Muscle of back (tissue), 13 donors: ENCODE data around the gene PEX7. TPM values are rescaled to one million over a fixed set of nuclear protein-coding genes. Genes with fewer than 3 reads are reported as not detected.

Experiments used
- DNase-seq, 3 donors: peaks; one replicate each; pipeline versions ENCODE4 v3.0.0 to v3.0.0-alpha.2; 2013
- long read RNA-seq, 9 donors: transcript quantifications; one replicate each; lab custom pipeline, GENCODE V29; 2026
- polyA plus RNA-seq, 10 donors: library from polyadenylated mRNA; unstranded; fragments of 120-200 nt; gene quantifications; one replicate each; pipeline ENCODE4 v1.2.1, GENCODE V29; 2013; ENCODE audit not compliant: insufficient read length in 10 of 10

The PEX7 gene, protein sequence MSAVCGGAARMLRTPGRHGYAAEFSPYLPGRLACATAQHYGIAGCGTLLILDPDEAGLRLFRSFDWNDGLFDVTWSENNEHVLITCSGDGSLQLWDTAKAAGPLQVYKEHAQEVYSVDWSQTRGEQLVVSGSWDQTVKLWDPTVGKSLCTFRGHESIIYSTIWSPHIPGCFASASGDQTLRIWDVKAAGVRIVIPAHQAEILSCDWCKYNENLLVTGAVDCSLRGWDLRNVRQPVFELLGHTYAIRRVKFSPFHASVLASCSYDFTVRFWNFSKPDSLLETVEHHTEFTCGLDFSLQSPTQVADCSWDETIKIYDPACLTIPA
- polyA plus RNA-seq: 10 to 100 TPM in 1 of 10 donors, 1 to 10 TPM in 9; 5.7 to 10.0 (median 8.1) TPM
- long read RNA-seq, donor 1, partial matches to known transcripts: 0 of 2 reads
- long read RNA-seq, donor 1, other reads (novel, unspliced or antisense): 0 of 2 reads
- long read RNA-seq, donor 2, partial matches to known transcripts: 0 of 2 reads
- long read RNA-seq, donor 2, other reads (novel, unspliced or antisense): 0 of 2 reads
- long read RNA-seq, donor 3: 0 reads
- long read RNA-seq, donor 4, partial matches to known transcripts: 0 of 1 reads
- long read RNA-seq, donor 4, other reads (novel, unspliced or antisense): 0 of 1 reads
- long read RNA-seq, donor 5, partial matches to known transcripts: 0 of 2 reads
- long read RNA-seq, donor 5, other reads (novel, unspliced or antisense): 0 of 2 reads
- long read RNA-seq, donor 6, partial matches to known transcripts: 0 of 4 reads
- long read RNA-seq, donor 6, other reads (novel, unspliced or antisense): 0 of 4 reads
- long read RNA-seq, donor 7, partial matches to known transcripts: 0 of 2 reads
- long read RNA-seq, donor 7, other reads (novel, unspliced or antisense): 0 of 2 reads
- long read RNA-seq, donor 8, partial matches to known transcripts: 0 of 1 reads
- long read RNA-seq, donor 8, other reads (novel, unspliced or antisense): 0 of 1 reads
- long read RNA-seq, donor 9, partial matches to known transcripts: 0 of 1 reads
- long read RNA-seq, donor 9, other reads (novel, unspliced or antisense): 0 of 1 reads

DNA sequence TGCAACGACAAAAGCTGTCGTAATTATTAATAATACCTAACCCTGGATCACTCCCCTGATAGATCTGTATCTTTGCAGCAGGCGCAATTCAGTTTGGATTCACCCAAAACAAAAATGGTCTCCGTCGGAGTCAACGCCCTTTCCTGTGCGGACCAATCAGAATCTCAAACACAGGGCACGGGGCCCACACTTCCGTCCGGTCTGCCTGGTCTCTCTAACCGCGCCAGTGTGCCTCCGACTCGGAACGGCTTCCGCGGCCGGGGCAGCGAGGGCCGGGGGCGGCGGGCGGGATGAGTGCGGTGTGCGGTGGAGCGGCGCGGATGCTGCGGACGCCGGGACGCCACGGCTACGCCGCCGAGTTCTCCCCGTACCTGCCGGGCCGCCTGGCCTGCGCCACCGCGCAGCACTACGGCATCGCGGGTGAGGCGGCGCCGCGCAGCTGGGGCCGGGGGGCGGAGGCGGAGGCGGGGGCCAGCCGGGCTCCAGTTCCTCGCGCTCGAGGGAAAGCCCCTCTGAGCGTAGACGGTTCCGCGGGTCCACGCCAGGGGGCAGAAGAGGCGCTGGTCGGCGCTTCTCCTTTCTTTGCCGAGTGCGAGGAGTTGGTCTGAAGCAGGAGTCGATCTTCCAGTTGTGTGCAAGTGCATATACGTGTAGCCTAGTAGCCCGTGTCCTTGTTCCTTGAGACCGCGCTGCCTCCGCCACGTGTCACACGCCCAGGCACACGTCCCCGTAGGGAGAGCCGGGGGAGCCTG lies at the start of gene PEX7:
TSS of gene PEX7 (plus strand) at position 217 of the 752 bp plus-strand sequence. CDS start at position 291, 74 bp downstream.
- peak; percentile 94 to 98 (median 95) for DNase-seq

DNA sequence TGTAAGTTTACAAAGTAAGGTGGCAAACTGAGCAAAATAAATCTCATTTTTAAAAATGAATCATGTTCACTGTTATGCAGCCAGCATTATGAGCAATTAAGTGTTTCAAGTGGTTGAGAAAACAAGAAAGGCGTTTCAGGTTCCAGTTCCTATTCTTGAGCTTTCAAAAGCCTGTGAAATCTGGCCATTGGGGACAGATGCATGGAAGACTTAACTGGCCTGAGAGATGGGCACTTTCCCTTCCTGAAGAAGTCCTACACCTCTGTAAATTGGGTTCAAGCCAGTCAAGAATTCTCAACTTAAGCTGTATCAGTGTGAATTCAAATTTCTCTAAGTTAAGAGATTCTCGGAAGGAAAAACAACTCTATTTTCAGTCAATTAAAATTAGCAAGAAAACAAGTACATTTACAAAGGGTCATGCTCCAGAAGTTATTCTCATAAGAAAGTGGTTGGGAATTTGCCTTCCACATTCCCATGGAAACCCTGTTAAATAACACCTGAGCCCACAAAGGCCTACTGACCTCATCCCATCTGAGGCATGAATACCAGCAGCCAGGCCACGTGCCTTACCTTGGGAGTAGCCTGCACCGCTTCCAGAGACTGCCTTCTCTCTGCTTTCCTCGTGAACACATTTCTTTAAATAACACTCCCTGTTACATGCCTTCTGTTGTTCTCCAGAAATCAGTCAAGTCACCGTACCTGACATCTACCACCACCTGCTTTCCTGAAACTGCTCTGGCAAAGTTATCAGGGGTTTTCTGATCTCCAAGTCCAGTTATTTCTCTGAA lies 49.5 kb upstream of the PEX7 start:
- DNase-seq: no peak

DNA sequence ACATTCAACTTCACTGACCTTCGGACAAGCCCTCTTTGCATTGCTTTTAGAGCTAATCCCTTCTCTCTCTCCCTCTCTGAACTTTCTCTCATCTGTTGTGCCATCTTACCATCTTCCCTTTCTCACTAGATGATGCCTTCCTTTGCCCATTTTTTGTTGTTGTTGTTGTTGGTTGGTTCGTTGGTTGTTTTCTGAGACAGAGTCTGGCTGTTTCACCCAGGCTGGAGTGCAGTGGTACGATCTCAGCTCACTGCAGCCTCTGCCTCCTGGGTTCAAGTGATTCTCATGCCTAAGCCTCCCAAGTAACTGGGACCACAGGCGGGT lies 49.0 kb upstream of the PEX7 start:
- DNase-seq: no peak

DNA sequence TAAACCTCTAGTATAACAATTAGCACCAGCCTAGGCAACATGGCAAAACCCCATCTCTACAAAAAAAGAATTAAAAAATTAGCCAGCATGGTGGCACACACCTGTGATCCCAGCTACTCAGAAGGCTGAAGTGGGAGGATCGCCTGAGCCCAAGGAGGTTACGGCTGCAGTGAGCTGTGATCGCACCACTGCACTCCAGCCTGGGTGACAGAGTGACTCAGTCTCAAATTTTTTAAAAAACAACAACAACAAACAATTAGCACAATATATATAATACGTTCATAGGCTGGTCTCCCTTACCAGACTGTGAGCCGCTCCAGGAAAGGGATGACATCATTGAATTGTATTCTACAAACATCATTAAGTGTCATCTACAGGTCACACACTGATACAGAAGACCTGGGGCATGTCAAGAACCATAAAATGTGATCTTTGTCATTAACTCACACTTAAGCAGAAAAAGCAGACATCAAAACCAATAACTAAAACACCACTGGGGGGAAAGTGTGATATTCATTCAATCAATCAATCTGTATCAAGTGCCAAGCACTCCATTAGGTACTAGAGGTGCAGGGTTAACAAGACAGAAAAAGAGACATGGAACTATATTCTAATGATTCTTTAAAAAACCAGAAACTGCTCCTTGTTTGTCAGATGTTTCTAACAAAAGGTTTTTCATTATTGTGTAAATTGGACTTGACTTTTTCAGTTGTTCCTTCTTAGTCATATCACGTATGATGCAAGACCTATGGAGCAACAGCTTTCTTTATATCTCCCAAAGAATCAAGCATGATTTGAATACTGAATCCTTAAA lies 48.0 kb upstream of the PEX7 start:
- DNase-seq: no peak

DNA sequence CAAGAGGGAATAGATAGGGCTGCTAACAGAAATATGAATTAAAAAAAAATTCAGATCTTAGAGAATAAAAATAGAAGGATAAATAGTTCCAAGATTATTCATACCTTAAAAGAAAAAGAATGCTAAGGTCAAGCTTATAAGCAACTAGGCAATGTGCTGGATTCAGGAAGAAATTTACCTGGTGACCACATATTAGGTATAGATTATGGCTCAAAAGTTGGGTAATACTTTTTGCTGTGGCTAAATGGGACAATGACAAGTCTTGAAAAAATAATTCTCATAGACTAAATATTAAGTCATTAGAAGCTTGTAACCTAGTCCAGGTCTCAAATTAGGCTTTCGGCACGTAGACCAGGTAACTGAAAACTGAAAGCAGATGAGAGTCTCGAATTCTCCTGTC lies 47.3 kb upstream of the PEX7 start:
- no peak for DNase-seq

DNA sequence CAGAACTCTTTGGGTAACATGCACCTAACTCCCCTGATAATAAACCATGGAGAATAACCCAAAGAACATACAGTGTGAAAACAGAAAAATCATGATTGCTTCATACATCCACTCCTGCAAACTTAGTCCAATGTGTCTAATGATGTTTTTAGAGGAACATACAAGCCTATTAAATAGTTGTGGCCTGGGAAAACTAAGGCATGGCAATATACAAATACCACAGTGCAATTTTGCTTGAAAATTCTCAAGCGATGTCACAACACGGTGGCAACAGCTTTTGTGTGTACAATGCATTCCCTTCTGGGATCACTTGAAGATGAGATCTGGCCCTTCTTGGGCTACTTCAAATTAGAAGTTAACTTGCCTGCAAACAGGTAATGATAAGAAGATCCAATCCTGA lies 46.8 kb upstream of the PEX7 start:
- DNase-seq: no peak

DNA sequence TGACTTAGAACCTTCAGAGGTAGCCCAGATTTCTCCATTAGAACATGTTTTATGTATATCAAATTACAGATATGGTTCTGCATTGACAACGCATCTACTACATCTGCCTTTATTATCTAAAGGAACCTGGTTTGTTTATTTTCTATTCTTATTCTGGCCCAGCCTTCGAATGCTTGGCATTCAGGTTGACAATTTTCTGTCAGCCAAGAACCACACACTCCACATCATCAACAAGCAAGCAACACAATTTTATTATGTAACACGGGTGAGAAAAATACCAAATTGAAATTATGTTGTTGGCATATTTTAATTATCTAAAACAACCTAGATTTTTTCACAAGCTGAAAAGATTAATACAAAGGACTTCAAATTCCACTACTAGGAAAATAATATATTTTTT lies 44.7 kb upstream of the PEX7 start:
- DNase-seq: no peak

DNA sequence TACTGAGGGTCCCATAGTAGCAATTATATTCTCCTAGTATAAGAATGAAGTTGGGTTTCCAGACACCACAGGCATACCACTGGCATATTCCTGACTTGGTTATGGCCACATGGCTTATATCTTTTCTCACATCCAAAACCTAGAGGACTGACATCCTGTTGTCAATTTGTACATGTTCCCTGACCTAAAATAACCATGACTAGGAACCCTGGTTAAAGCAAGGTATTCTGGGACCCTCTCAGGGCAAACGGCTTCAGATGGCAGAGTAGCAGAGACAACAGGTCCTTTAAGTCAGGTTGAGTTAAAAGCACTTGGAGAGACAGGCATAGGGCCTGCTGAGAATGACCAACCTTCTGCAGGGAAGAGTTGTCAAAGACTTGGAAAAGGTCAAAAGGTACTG lies 42.7 kb upstream of the PEX7 start:
- DNase-seq: no peak

DNA sequence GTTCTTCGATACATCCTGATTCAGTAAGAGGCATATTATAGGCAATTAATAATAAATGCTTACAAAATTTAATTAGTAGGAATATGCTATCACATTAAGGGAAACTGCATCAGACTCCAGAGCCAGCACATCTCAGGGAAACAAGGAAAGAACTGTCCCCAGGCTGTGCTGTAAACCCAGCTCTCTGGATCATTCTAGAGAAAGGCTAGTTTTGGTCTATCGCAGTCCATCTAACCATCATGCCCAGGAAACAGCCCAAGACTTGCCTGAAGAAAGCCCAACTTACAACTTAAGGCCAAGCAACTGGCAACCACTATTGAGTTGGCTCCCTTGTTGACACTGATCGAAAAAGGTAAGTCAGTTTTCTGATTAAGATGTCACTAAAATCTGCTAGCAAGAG lies 41.4 kb upstream of the PEX7 start:
- DNase-seq: no peak

DNA sequence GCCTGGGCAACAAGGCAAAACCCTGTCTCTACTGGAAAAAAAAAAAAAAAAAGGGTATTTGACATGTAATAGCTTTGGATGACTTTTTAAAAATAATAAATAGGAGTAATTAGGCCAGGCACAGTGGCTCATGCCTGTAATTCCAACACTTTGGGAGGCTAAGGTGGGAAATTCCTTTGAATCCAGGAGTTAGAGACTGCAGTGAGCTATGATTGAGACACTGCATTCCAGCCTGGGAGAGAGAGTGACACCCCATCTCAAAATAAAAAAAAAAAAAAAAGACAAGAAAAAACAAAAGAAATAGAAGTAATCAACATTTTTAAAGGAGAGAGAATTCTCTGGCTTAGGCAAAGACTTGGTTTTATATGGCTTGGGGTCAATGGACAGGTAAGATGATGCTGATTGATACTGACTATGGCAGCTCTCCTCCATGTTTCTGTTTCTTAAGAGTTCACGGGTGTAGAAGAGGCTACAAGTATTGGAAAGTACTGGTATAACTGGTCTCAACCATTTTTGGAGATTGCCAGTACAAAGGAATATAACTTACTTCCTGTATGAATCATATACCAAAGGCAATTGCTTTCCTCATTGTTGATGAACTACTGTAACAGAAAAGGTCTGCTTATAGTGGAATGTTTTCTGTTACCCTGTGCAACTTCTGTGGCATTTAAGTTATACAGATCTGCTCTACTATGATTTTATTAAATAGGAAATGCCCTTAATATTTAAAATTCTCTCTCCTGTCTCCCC lies 40.2 kb upstream of the PEX7 start:
- no peak for DNase-seq

DNA sequence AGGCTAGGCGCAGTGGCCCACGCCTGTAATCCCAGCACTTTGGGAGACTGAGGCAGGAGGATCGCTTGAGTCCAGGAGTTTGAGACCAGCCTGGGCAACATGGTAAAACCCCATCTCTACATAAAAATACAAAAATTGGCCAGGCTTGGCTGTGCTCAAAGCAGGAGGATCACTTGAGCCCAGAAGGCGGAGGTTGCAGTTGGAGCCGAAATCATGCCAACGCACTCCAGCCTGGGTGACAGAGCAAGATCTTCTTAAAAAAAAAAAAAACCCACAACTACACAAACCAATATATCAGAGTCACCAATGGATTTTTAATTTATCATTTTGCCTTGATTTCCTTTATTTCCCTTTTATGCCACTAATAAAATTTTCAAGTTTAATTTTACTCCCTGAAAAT lies 39.4 kb upstream of the PEX7 start:
- DNase-seq: no peak

DNA sequence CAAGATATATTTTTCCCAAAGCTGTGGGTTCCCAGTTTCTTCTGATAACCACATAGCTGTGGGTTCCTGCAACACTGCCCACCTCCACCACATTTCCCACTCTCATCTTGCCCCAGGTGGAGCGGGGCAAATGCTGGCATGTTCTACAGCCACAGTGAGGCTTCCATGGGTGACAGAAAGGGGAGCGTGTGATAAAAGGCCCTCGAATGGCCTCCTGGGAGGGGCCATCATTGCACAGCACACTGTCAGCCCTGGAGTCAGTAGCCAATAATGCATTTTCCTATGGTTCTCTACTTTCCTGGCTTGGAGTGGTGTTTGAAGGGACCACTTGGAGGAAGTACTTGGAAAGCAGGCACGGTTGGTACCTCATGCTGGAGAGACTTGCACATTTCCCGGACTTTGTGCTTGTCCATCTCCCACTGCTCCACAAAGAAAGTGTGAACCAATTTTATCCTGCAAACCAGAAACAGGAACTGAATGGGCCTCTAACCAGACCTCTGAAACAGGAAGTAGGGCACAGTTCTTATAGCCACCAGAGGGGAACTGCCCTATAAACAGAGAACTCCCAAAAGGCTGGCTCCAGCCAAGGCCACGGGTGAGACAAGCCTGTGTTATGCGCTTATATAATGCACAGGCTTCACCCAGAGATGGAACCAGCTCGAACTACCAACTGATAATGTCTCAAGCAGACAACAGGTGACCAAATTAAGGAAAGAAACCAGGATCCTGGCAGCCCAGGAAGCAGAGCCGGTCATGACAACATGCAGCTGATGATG lies 38.7 kb upstream of the PEX7 start:
- DNase-seq: peak in 1 of 3 donors; percentile 34

DNA sequence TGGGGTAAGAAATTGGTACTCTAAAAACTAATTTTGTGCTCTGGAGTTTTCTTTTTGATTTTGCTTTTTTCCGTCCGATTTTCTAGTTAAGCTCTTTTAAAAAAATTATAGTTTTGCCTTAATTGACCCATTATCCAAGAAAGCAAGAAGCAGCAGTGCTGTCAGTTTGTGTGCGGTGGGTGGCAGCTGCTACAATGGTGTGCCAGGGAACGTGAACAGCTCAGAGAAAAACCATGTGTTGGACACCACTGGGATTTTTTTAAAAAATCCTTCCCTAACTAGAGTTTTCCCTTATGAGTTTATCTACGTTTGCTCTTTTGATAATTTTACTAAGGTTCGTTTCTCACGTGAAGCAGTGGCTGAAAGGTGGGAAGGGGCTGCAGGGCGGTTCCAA lies 38.1 kb upstream of the PEX7 start:
- DNase-seq: no peak

DNA sequence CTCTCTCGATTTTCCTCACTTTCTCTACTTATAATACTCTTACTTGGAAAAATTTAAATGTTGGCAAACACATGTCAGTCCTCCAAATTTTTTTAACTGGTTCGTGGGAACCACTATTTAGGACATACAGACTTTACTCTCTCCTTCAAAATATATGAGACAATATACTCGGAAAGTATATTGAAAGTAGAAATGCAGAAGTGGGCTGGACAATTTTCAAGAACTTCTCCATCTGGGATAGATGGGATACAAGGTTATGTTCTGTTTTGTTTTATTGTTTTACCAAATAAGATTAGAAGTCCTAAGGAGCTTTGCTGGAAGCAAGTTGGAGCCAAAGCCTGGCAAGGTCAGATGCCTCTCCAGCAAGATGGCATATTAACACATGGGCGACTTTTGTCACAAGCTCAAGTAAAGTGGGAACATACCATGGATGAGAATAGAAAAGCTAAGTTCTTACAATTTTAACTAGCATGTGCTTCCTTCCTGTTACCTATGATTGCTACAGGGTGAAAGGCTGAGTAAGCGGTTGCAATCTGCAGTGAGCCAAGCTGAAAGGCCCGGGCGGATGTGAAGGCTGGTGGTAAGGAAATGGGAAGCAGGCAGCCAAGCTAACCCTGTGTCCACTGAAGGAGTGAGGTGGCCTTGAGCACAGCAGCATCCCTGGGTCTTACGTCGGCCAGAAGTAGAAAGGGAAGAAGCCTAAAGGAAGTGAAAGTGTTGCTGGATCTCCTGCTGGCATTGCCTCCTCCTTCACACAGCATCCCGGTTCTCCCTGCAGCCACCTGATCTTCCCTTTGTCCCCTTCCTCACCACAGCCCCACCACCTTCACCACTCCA lies 37.3 kb upstream of the PEX7 start:
- peak in 1 of 3 donors; percentile 45 for DNase-seq

DNA sequence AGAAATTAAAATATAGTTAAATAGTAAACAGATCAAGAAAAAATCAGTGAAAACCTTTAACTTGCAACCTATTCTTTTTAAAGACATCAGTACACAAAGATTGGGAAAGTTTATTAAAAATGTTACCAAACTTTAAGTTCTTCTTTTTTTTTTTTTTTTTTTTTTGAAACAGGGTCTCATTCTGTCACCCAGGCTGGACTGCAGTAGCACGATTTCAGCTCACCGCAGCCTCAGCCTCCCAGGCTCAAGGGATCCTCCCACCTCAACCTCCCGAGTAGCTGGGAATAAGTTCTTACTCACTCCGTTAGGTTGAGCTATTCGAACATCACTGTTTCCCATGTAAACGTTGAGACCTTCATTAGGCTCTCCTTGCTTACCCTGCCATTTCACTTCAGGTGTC lies 35.7 kb upstream of the PEX7 start:
- no peak for DNase-seq

DNA sequence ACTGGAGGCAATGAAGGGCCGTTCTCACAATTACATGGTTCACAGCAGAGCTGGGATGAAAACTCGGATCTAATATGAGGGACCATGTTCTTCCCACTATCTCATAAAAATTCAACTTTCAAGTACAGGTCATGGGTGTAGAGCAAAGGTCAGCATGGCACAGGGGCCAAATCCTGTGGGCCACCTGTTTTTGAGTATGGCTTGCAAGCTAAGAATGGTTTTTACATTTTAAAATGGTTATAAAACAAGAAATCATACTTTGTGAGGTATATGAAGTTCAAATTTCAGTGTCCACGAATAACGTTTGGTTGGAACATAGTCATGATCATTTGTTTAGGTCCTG lies 34.7 kb upstream of the PEX7 start:
- no peak for DNase-seq

DNA sequence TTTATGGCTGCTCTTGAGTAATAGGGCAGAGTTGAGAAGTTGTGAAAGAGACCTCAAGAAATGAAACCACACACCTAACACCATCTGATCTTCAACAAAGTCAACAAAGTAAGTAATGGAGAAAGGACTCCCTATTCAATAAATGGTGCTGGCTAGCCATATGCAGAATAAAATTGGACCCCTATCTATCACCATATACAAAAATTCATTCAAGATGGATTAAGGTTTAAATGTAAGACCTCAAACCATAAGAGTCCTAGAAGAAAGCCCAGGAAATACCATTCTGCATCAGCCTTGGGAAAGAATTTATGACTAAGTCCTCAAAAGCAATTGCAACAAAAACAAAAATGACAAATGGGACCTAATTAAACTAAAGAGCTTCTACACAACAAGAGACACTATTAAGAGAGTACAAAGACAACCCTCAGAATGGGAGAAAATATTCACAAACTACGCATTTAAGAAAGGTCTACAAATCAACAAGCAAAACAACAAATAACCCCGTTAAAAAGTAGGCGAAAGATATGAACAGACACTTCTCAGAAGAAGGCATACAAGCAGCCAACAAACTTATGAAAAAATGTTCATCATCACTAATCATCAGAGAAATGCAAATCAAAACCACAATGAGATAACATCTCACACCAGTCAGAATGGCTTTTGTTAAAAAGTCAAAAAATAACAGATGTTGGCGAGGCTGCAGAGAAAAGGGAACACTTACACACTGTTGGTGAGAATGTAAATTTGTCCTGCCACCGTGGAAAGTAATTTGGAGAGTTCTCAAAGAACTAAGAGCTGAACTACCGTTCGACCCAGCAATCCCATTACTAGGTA lies 34.1 kb upstream of the PEX7 start:
- DNase-seq: peak in 1 of 3 donors; percentile 46
